SH-SY5Y (cell line): ENCODE results near the gene UBAC2.

Experiments
- GATA2 ChIP-seq: IDR thresholded peaks from 2 replicates; pipeline ENCODE4 v1.6.1; 2011; ENCODE audit warnings: mild to moderate bottlenecking, low read depth, low read length
- GATA3 ChIP-seq: IDR thresholded peaks from 2 replicates; pipeline ENCODE4 v1.6.1; 2011; ENCODE audit warnings: low read depth, mild to moderate bottlenecking, low read length, moderate library complexity

DNA sequence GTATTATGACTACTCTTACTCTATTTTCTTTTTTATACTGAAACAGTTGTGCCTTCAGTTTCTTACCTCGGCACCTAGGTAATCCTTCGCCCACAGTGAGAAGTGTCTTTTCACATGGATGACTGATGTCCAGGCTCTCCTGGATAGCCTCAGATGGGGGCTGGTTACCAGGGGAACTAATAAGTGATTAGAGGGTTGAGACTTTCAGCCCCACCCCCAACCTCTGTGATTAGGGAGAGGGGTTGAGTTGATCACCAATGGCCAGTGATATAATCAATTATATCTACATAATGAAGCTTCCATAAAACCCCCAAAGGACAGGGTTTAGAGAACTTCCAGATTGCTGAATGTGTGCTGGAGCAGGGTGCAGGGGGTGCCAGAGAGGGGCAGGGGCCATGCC is 149.5 kb downstream of the UBAC2 start:
- no peak for TF ChIP-seq GATA2
- TF ChIP-seq GATA3, result no peak
